Measurements from ENCODE around the gene SMARCC1. TPM values are rescaled to one million over a fixed set of nuclear protein-coding genes. Genes with fewer than 3 reads are reported as not detected.

The SMARCC1 gene
- total RNA-seq, 1 donor from 2014 or later = 73.4 TPM

- DNase-seq (ENCODE audit: low read depth) = no peak
- no peak for TF ChIP-seq CTCF (conservative IDR thresholded peaks at IDR 0.05; ENCODE audit: low read depth, low read length)
Measured at GRCh38 chr3:47541583-47542108, 240.0 kb downstream of the SMARCC1 start.

GRCh38 chr3:47540281-47540680 lies 241.4 kb downstream of the SMARCC1 start:
- no peak for TF ChIP-seq CTCF (conservative IDR thresholded peaks at IDR 0.05; ENCODE audit: low read depth, low read length)
- no peak for DNase-seq (ENCODE audit: low read depth)
- H3K4me3 ChIP-seq (ENCODE audit: low read depth, low read length) = no peak overlapping the region

More at GRCh38 chr3:47541583-47542108, 240.0 kb downstream of the SMARCC1 start:
- no peak overlapping the region for H3K4me3 ChIP-seq (ENCODE audit: low read depth, low read length)

GRCh38 chr3:47536967-47537366 lies 244.7 kb downstream of the SMARCC1 start:
- no peak for DNase-seq (ENCODE audit: low read depth)
- no peak overlapping the region for H3K4me3 ChIP-seq (ENCODE audit: low read depth, low read length)
- TF ChIP-seq CTCF (conservative IDR thresholded peaks at IDR 0.05; ENCODE audit: low read depth, low read length) = no peak

- H3K4me3 ChIP-seq (ENCODE audit: low read depth, low read length) = no peak overlapping the region
- no peak for DNase-seq (ENCODE audit: low read depth)
- no peak for TF ChIP-seq CTCF (conservative IDR thresholded peaks at IDR 0.05; ENCODE audit: low read depth, low read length)
Measured at GRCh38 chr3:47536221-47536891, 245.3 kb downstream of the SMARCC1 start.

Other genes with a start within 250 kb of the SMARCC1 start
- 0.65 and 2.2 TPM in 2 replicates for gene CSPG5, start 203.0 kb downstream of the SMARCC1 start, total RNA-seq
- 64.1 and 102 TPM in 2 replicates for gene DHX30, start 21.2 kb upstream of the SMARCC1 start, total RNA-seq
- gene MAP4, start 234.5 kb upstream of the SMARCC1 start, total RNA-seq = 111 and 120 TPM in 2 replicates